KG1 (cell line): ENCODE results near the gene ITPR2.
"Not testable (repeated sequence)": the region's sequence is repeated elsewhere in the genome, so short reads cannot be mapped to it uniquely, and the experiment has no call there.

ENCODE experiments used
- DNase-seq: peaks from one replicate; lab custom pipeline; 2025; lab: John Stamatoyannopoulos, UW

Gene ITPR2

GRCh38 chr12:26786865-26787514, 46.0 kb downstream of the ITPR2 start:
- DNase-seq, result no peak

GRCh38 chr12:26786491-26786864, 46.5 kb downstream of the ITPR2 start:
- DNase-seq, result no peak

- DNase-seq, result not testable (repeated sequence)
These were observed 49.1 kb downstream of the ITPR2 start for GRCh38 chr12:26783816-26784379.

GRCh38 chr12:26783131-26783526, 49.9 kb downstream of the ITPR2 start:
- DNase-seq, result no peak

GRCh38 chr12:26782372-26783130, 50.4 kb downstream of the ITPR2 start:
- DNase-seq, result no peak

GRCh38 chr12:26780656-26781055, 52.3 kb downstream of the ITPR2 start:
- DNase-seq, result not testable (repeated sequence)

GRCh38 chr12:26778173-26778775, 54.7 kb downstream of the ITPR2 start:
- DNase-seq, result not testable (repeated sequence)

GRCh38 chr12:26777236-26777635, 55.8 kb downstream of the ITPR2 start:
- DNase-seq, result no peak

GRCh38 chr12:26775991-26776390, 57.0 kb downstream of the ITPR2 start:
- not testable (repeated sequence) for DNase-seq

- DNase-seq, result no peak
These were observed 59.5 kb downstream of the ITPR2 start for GRCh38 chr12:26773313-26774104.

- DNase-seq, result no peak
These were observed 61.1 kb downstream of the ITPR2 start for GRCh38 chr12:26771861-26772260.

GRCh38 chr12:26770239-26771070, 62.5 kb downstream of the ITPR2 start:
- DNase-seq, result no peak

- DNase-seq, result no peak
These were observed 63.4 kb downstream of the ITPR2 start for GRCh38 chr12:26769611-26770010.

GRCh38 chr12:26768611-26769603, 64.1 kb downstream of the ITPR2 start:
- no peak for DNase-seq

GRCh38 chr12:26767865-26768264, 65.1 kb downstream of the ITPR2 start:
- no peak for DNase-seq

GRCh38 chr12:26767116-26767515, 65.9 kb downstream of the ITPR2 start:
- no peak for DNase-seq

- no peak for DNase-seq
These were observed 70.8 kb downstream of the ITPR2 start for GRCh38 chr12:26762186-26762585.

GRCh38 chr12:26761775-26762174, 71.2 kb downstream of the ITPR2 start:
- DNase-seq, result no peak

- no peak for DNase-seq
These were observed 72.2 kb downstream of the ITPR2 start for GRCh38 chr12:26760657-26761293.
